HG03196 (cell line): ENCODE results near the gene CCDC149.

Experiments
- ATAC-seq: cut with Tn5 transposase; IDR thresholded peaks from one replicate; pipeline ENCODE4 v1.9.1; 2021; ENCODE audit not compliant: unreplicated experiment

Gene CCDC149

DNA sequence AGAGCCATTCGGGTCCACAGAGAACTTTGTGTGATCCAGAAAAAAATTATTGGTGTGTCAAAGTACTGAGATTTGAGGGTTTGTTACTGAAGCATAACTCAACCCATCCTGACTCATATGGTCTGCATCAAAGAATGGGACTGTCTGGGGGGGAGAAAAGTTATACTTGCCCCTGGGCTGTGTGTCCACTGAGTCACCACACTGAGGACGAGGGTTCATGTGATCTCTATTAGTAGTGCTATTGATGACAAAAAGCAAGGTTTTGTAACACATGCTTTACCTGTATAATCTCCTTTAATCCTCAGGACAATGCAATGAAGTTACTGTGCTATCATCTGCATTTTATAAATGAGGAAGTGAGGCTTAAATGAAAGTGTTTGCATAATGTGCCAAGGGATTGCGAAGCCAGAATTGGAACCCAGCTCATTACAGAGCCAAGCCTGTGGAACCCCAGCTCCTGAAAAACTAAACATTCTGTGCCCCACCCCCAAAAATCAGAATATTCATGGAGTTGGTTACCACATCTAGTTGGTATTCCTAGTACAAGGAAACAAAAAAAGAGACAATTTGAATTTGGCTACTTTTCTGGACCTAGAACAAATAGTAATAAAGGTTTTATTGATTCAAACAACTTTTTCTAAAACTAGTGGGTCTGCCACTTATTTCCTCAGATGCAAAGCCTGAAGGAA, 31.2 kb downstream of the CCDC149 start:
- ATAC-seq = no peak

DNA sequence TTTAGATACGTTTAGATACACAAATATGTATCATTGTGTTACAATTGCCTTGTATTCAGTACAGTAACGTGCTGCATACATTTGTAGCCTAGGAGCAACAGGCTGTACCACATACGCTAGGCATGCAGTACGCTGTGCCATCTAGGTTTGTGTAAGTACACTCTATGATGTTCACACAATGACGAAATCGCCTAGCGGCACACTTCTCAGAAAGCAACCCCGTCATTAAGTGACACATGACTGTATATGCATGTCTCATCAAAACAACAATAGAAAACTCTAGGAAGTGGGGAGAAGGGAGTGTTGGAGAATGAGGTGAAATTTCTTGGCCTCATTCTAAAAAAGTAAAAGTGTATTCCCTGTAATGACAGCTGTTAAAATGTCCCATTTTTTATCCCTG, 32.7 kb downstream of the CCDC149 start:
- ATAC-seq = no peak

GRCh38 chr4:24878636-24879016, 34.2 kb downstream of the CCDC149 start:
- no peak for ATAC-seq

DNA sequence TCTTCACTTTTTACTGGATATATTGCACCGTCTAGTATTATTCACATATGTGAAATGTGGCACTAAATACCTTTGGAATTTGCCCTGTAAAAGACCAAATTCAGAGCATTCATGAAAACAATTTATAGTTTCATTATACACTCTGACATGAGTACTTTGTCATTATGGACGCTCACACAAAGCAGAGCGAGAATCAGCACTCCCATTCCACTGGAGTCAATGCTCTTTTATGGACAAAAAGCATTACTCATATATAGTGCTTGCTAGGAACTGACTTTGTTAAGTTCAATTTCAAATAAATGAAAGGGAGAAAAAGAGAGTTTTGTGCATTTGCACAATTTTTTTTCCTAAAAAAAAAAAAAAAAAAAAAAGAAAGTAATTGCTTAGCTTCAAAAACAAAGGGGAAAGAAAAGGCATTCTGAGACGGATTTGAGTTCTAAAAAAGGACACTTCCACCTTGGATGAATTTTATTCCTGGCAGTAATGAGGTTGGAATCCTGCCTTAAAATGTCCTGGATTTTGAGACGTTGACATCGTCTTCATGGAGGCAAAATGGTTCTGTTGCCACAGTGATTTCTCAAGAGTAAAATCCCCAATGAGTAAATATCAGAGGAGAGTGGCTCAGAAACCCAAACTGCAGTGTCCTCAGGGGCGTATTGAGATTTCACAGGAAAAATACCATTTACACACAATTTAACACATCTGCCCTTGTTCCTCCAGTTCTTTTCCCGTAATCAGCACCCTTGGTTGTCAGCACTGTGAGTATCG, 34.8 kb downstream of the CCDC149 start:
- no peak for ATAC-seq

GRCh38 chr4:24876431-24876830, 36.4 kb downstream of the CCDC149 start:
- ATAC-seq = no peak

GRCh38 chr4:24872720-24873119, 40.1 kb downstream of the CCDC149 start:
- no peak for ATAC-seq

GRCh38 chr4:24871210-24871609, 41.6 kb downstream of the CCDC149 start:
- no peak for ATAC-seq

GRCh38 chr4:24867766-24868296, 45.0 kb downstream of the CCDC149 start:
- no peak for ATAC-seq

DNA sequence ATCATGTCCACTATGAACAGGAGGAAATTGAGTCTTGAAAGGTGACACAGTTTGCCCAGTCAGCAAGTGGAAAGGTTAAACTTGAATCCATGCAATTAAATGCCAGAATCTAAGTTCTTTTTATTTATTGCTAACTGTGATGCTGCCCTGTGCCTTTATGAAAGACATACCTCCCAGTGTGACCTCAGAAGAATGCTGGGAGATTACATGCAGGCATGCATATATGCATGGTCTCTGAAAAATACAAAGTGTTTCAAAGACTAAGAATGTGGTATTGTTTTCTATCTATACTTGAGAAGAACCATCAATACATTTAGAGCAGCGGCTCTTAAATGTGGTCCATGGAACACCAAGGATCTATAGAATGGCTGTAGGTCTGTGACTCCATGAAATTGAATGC, 45.6 kb downstream of the CCDC149 start:
- ATAC-seq = no peak

DNA sequence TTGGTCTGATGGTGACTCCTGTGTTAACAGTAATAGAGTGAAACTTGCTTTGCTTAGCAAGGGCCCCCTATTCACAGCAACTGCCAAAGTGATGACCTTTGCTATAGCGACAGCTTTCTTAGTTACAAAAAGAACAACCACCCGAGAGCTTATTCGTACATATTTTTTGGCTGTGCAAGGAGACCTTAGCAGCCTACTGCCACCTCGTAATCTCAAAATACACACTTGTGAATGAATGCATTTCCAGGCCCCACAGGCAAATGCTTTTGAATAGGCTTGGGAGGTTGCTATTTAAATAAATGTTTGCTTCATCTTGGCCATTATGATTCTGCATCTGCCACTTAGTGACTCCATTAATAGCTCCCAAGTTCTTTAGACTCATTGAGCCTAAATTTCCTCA, 47.4 kb downstream of the CCDC149 start:
- no peak for ATAC-seq

GRCh38 chr4:24863799-24864198, 49.0 kb downstream of the CCDC149 start:
- ATAC-seq = no peak

GRCh38 chr4:24862073-24862751, 50.6 kb downstream of the CCDC149 start:
- no peak for ATAC-seq

GRCh38 chr4:24858550-24858949, 54.3 kb downstream of the CCDC149 start:
- ATAC-seq = no peak

DNA sequence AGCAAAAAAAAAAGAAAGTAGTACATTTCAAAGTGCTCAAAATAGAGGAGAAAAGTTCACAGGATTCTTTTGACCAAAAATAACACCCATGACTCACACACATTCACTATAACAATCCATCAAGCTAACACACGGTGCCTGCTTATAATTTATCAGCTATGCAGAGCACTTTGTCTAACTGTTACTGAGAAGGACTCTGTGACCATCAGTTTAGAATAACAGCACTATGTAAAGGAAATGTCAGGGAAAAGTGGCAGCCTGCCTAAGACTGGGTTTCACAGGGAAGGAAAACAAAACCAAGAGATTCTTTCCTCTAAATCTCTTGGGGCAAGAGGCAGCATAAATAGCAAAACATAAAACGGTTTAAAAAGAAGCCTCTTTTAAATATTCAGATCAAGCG, 54.8 kb downstream of the CCDC149 start:
- ATAC-seq = no peak

GRCh38 chr4:24856586-24856985, 56.3 kb downstream of the CCDC149 start:
- ATAC-seq = peak; percentile 86

DNA sequence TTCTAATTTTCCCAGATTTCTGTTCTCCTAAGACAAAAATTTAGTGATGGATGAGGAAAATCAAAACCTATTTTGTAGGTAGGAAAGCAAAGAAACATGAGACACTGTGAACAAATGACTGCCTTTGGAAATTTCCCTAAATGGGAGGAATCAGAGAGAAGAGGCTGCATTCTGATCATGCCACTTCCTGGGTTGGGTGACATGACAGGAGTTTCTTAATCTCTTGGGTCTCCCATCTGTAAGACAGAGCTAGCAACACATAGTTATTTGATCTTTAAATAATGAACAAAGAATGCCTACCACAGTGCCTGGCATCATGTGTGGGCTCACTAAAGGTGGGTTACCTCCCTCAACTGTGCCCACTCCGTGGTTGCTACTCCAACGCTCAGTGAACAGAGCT, 57.1 kb downstream of the CCDC149 start:
- ATAC-seq = no peak

DNA sequence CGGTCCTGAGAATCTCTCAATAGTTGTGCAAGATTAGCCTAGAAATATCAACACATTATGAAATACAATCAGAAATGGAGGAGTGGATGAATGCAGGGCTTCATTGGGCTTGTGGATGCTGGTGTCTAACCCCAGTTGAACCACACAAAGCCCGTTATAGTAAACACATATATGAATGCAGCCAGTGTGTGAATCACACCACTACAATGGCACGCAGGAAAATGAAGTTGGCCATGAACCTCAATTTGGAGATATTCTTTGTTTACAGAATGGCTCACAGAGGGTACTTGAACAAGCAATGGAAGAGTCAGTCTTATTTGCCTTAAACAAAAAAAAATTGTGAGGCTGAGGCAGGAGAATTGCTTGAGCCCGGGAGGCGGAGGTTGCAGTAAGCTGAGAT, 59.7 kb downstream of the CCDC149 start:
- ATAC-seq = no peak

GRCh38 chr4:24850674-24851073, 62.2 kb downstream of the CCDC149 start:
- no peak for ATAC-seq

GRCh38 chr4:24849756-24850155, 63.1 kb downstream of the CCDC149 start:
- ATAC-seq = no peak

DNA sequence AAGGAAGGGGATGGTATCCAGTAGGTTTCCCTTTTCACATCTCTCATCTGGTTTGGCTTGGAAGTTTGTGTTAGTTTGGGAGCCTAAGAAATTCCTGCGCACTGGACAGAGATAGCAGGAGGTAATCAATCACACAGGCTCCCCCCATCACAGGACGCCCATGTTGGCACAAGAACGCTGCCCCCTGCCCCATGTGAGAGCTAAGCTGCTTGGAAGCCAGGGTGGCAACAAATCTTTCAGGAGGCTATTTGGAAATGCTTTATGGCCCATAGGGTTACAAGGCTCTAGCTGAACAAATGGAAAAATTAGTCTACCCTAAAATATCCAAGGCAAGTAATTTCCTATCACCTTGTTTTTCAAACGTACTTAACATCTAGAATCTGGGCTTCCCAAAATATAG, 63.5 kb downstream of the CCDC149 start:
- no peak for ATAC-seq

DNA sequence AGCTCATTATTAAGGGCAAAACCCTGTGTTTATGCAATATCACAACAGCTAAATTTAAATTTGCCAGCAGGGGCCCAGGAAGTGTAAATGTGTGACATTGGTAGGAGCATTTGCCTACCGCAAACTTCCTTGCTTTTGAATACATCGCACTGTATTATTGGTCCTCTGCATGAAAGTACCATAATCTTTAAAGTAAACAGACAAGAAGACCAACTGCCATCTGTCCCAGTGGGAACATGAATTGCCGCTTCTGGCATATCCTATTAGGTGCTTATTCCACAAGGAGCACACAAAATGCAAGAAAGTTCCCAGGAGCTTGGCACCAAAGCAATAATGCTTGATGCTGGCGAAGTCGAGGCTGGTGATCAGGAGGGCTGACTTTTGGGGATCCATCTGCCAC, 66.1 kb downstream of the CCDC149 start:
- ATAC-seq = no peak

- no peak for ATAC-seq
Observed at GRCh38 chr4:24845902-24846301, 66.9 kb downstream of the CCDC149 start.
